ENCODE measurements around the gene ALG10.
"Not testable (repeated sequence)": the region's sequence is repeated elsewhere in the genome, so short reads cannot be mapped to it uniquely, and the experiment has no call there.

Gene ALG10

DNA sequence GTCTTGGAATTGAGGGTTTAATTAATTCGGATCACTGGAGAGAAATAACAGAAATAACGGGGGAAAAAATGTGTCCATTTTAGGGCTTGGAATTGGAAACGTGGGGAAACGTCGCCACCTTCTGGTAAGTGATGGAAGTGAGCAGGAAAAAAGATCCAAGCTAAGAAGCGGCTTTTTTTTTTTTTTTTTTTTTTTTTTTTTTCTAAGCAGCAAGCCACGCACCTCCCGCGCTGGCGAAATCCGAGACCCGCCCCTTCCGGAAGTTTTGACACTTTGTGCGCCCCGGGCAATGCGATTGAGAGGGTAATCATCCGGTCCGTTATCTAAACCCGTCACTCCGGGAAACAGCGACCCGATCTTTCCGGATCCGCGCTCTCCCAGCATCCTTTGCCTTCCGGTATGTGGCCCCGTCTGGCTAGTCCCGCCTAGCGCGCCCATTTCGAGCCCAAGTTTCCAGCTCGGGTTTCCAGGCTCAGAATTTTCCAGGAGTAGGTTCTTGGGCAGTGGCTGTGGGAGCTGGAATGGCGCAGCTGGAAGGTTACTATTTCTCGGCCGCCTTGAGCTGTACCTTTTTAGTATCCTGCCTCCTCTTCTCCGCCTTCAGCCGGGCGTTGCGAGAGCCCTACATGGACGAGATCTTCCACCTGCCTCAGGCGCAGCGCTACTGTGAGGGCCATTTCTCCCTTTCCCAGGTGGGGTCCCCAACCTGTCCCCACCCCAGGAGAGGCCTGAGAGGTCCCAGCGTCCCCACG lies at the start of gene ALG10:
TSS of gene ALG10 (plus strand) at position 418 of the 752 bp plus-strand sequence. CDS start at position 522, 104 bp downstream.
- peak; percentile 89 to 94 for DNase-seq (ENCODE audit: low read depth in 2 of 2)

DNA sequence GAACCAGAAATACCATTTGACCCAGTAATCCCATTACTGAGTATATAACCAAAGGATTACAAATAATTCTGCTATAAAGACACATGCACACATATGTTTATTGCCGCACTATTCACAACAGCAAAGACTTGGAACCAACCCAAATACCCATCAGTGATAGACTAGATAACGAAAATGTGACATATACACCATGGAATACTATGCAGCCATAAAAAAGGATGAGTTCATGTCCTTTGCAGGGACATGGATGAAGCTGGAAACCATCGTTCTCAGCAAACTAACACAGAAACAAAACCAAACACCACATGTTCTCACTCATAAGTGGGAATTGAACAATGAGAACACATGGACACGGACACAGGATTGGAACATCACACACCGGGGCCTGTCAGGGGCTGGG lies 49.4 kb upstream of the ALG10 start:
- DNase-seq (ENCODE audit: low read depth in 2 of 2): not testable (repeated sequence)

DNA sequence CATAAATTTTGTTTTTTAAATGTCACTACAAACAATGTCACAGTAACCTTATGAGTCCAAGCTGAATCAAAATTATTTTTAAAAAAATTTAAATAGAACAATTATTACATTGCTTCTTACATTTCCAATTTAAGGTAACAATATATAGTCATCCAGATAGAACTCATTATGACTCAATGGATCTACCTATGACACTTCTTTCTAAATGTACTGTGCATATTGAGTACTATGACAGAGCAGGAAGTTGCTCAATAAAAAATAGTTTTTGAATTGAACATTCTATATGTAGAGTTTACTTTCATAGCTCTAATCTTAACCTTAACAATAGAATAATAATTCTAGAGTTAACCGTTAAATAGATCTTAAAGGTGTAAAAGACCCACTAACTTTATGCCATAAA lies 44.4 kb upstream of the ALG10 start:
- no peak for DNase-seq (ENCODE audit: low read depth in 2 of 2)

- no peak for DNase-seq (ENCODE audit: low read depth in 2 of 2)
Observed at GRCh38 chr12:33988197-33988805, 34.0 kb upstream of the ALG10 start.

- DNase-seq (ENCODE audit: low read depth in 2 of 2): no peak
Observed at GRCh38 chr12:33988913-33989312, 33.4 kb upstream of the ALG10 start.

- no peak for DNase-seq (ENCODE audit: low read depth in 2 of 2)
Observed at GRCh38 chr12:33994857-33995808, 27.2 kb upstream of the ALG10 start.

DNA sequence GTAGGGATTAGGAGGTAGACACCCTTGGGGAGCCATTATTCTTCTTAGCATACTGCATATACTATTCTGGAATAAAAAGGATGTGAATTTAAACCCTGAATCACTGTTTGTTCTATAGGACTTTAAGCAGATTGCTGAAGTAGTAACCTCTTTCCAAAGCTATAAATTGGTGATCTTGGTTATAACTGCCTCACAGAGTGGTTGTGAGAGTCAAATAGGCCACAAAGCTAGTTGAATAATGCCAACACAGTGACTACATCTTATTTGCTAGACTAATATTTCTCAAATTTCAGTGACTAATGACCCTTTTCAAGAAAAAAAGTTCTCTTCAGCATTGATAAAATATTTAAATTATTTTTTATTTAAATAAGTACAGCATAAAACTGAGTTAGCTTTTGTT lies 13.5 kb upstream of the ALG10 start:
- not testable (repeated sequence) for DNase-seq (ENCODE audit: low read depth in 2 of 2)

GRCh38 chr12:34016361-34016760 lies 5.9 kb upstream of the ALG10 start:
- no peak for DNase-seq (ENCODE audit: low read depth in 2 of 2)

- DNase-seq (ENCODE audit: low read depth in 2 of 2): no peak
Observed at GRCh38 chr12:34021071-34021470, 1.2 kb upstream of the ALG10 start.

DNA sequence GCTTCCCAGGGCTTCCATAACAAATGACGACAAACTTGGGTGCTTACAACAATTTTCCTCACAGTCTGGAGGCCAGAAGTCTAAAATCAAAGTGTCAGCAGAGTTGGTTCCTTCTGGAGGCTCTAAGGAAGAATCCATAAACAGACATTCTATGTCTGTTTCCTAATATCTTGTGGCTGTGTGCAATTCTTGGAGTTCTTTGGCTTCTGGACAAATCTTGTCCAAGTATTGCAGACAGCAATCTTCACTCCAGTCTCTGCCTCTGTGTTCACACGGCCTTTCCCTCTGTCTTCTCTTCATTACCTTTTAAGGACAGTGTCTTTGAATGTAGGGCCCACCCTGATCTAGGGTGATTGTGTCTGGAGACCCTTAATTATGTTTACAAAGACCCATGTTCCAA lies 5.4 kb downstream of the ALG10 start:
- not testable (repeated sequence) for DNase-seq (ENCODE audit: low read depth in 2 of 2)

GRCh38 chr12:34030591-34030990 lies 8.3 kb downstream of the ALG10 start:
- no peak for DNase-seq (ENCODE audit: low read depth in 2 of 2)

- no peak for DNase-seq (ENCODE audit: low read depth in 2 of 2)
Observed at GRCh38 chr12:34033628-34034296, 11.5 kb downstream of the ALG10 start.

DNA sequence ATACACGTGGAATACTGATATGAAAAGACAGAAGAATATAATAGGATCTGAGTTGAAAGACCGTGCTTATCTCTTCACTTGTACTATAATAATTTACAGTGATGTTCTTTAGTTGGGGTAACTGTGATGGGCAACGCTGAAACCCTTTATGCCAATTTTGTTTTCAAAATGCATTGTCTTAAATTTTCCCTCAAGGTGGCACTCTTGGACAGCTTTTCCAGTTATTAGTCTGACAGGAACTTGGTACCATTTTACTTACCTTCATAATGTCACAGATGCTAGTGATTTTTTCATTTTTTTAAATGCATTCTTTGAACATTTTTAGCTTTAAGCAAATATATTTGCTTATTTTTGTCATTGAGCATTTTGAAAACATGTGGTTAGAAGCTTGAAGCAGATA lies 16.1 kb downstream of the ALG10 start:
- not testable (repeated sequence) for DNase-seq (ENCODE audit: low read depth in 2 of 2)

GRCh38 chr12:34046570-34046969 lies 24.3 kb downstream of the ALG10 start:
- no peak for DNase-seq (ENCODE audit: low read depth in 2 of 2)

GRCh38 chr12:34047855-34048254 lies 25.6 kb downstream of the ALG10 start:
- not testable (repeated sequence) for DNase-seq (ENCODE audit: low read depth in 2 of 2)

- DNase-seq (ENCODE audit: low read depth in 2 of 2): no peak
Observed at GRCh38 chr12:34048714-34049113, 26.4 kb downstream of the ALG10 start.

- no peak for DNase-seq (ENCODE audit: low read depth in 2 of 2)
Observed at GRCh38 chr12:34051486-34051885, 29.2 kb downstream of the ALG10 start.

GRCh38 chr12:34054938-34055337 lies 32.6 kb downstream of the ALG10 start:
- no peak for DNase-seq (ENCODE audit: low read depth in 2 of 2)
